DOHH2 (cell line): ENCODE data around the gene EFHD2.

ENCODE experiments used
- H3F3A ChIP-seq: fragments of 200-600 bp; sonication (generic), shearing (Covaris generic); 2 replicates; pipeline ENCODE4 v1.6.0; 2016; ENCODE audit warnings: antibody characterized with exemption, mild to moderate bottlenecking; ENCODE audit not compliant: control insufficient read depth, insufficient read depth
- H3K27ac ChIP-seq: fragments of 200-600 bp; sonication (generic); 2 replicates; pipeline ENCODE4 v1.5.1; 2014; ENCODE audit warnings: low read depth, mild to moderate bottlenecking, low read length, moderate library complexity
- H3K27me3 ChIP-seq: fragments of 200-600 bp; sonication (generic); 2 replicates; pipeline ENCODE4 v1.6.1; 2014; ENCODE audit warnings: mild to moderate bottlenecking, low read length, mixed read lengths; ENCODE audit not compliant: control insufficient read depth
- H3K36me3 ChIP-seq: fragments of 200-600 bp; sonication (generic); 2 replicates; pipeline ENCODE4 v1.6.1; 2014; ENCODE audit warnings: mild to moderate bottlenecking, low read length, moderate library complexity, mixed read lengths; ENCODE audit not compliant: control insufficient read depth
- H3K4me1 ChIP-seq: fragments of 200-600 bp; sonication (generic); 2 replicates; pipeline ENCODE4 v1.6.1; 2014; ENCODE audit warnings: mild to moderate bottlenecking, low read length, mixed read lengths; ENCODE audit not compliant: control insufficient read depth
- H3K4me2 ChIP-seq: fragments of 200-600 bp; sonication (generic); 2 replicates; pipeline ENCODE4 v1.6.0; 2014; ENCODE audit warnings: mild to moderate bottlenecking, low read length, moderate library complexity
- H3K4me3 ChIP-seq: fragments of 200-600 bp; sonication (generic); 2 replicates; pipeline ENCODE4 v1.5.1; 2014; ENCODE audit warnings: mild to moderate bottlenecking, low read length, mixed read lengths
- H3K79me2 ChIP-seq: fragments of 200-600 bp; sonication (generic); 2 replicates; pipeline ENCODE4 v1.6.1; 2014; ENCODE audit warnings: mild to moderate bottlenecking, low read length, mixed read lengths; ENCODE audit not compliant: control insufficient read depth
- H3K9me2 ChIP-seq: fragments of 200-600 bp; sonication (generic); replicated peaks from 2 replicates; pipeline ENCODE4 v1.6.1; 2014; ENCODE audit warnings: mild to moderate bottlenecking, low read length, mixed read lengths; ENCODE audit not compliant: control insufficient read depth
- H3K9me3 ChIP-seq: fragments of 200-600 bp; sonication (generic); 2 replicates; pipeline ENCODE4 v1.6.1; 2014; ENCODE audit warnings: antibody characterized with exemption, low read length, mixed read lengths; ENCODE audit not compliant: control insufficient read depth, insufficient read depth
- H4K20me1 ChIP-seq: fragments of 200-600 bp; sonication (generic); 2 replicates; pipeline ENCODE4 v1.6.0; 2014; ENCODE audit warnings: low read depth, mild to moderate bottlenecking, antibody characterized with exemption, low read length, moderate library complexity; ENCODE audit not compliant: control insufficient read depth, insufficient read depth
- EZH2phosphoT487 ChIP-seq: fragments of 200-600 bp; sonication (generic); IDR thresholded peaks from 2 replicates; pipeline ENCODE4 v1.6.1; 2017; ENCODE audit warnings: borderline replicate concordance, mild to moderate bottlenecking, antibody characterized with exemption, low read length, moderate library complexity, mixed read lengths
- TF ChIP-seq, protein P1 (sequence below): fragments of 200-600 bp; sonication (generic); IDR thresholded peaks from one replicate; pipeline ENCODE4 v1.5.1; 2014; ENCODE audit warnings: antibody characterized with exemption, mild to moderate bottlenecking, low read depth, low read length; ENCODE audit not compliant: poor library complexity, severe bottlenecking

The EFHD2 gene

DNA sequence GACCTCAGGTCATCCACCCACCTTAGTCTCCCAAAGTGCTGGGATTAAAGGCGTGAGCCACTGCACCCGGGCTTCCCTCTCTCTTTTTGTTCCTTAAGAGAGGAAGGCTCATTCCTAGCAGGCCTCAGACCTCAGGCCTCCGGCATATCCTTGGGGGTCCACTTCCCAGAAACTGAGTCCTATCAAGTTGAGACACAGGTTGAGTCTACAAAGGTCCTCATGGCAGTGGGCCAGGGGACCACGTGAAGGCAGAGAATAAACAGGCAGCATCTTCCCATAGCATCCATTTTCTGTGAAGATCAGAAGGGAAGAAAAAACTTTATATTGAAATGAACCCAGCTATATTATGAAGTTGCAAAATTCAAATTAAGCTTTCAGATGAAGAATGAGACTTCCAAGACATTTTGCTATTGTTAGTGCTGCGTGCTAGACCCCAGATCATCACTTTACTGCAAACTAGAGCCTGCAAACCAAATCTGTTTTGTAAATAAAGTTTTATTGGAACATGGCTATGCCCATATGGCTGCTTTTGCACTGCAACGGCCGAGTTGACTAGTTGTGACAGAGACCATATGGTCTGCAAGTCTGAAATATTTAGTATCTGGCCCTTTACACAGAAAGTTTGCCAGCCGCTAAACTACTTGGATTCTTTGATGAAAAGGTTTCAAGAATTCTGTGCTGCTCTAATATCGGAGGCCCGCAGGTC lies 43.3 kb downstream of the EFHD2 start:
- no peaks in the 10 kb centered on the region for H3K36me3 ChIP-seq
- no peak overlapping the region for H3K4me3 ChIP-seq
- H3F3A ChIP-seq = no peaks in the 10 kb centered on the region
- H4K20me1 ChIP-seq = no peaks in the 10 kb centered on the region
- H3K27ac ChIP-seq = no peak overlapping the region
- no peak for TF ChIP-seq EZH2phosphoT487
- TF ChIP-seq, protein P1, sequence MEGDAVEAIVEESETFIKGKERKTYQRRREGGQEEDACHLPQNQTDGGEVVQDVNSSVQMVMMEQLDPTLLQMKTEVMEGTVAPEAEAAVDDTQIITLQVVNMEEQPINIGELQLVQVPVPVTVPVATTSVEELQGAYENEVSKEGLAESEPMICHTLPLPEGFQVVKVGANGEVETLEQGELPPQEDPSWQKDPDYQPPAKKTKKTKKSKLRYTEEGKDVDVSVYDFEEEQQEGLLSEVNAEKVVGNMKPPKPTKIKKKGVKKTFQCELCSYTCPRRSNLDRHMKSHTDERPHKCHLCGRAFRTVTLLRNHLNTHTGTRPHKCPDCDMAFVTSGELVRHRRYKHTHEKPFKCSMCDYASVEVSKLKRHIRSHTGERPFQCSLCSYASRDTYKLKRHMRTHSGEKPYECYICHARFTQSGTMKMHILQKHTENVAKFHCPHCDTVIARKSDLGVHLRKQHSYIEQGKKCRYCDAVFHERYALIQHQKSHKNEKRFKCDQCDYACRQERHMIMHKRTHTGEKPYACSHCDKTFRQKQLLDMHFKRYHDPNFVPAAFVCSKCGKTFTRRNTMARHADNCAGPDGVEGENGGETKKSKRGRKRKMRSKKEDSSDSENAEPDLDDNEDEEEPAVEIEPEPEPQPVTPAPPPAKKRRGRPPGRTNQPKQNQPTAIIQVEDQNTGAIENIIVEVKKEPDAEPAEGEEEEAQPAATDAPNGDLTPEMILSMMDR = no peak
- no peaks in the 10 kb centered on the region for H3K9me2 ChIP-seq
- no peaks in the 10 kb centered on the region; the same call in 1 of the 2 replicates for H3K27me3 ChIP-seq
- H3K4me1 ChIP-seq = no peaks in the 10 kb centered on the region
- H3K4me2 ChIP-seq = no peak overlapping the region
- no peaks in the 10 kb centered on the region for H3K9me3 ChIP-seq
- no peaks in the 10 kb centered on the region for H3K79me2 ChIP-seq

DNA sequence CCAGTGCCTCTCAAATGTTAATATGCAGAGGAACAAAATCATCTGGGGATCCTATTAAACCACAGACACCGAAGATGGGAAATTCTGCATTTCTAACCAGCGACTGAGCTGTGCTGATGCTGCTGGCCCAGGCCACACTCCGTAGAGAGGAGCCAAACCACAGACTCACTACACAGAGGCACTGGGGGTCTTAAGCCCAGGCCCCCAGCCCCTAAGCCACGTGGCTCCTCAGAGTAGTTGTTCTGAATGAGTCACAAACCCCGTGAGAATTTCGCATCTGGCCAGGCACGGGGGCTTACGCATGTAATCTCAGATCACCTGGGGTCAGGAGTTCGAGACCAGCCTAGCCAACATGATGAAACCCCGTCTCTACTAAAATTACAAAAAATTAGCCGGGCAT lies 44.0 kb downstream of the EFHD2 start:
- H3K9me2 ChIP-seq = no peaks in the 10 kb centered on the region
- H3K36me3 ChIP-seq = no peaks in the 10 kb centered on the region
- no peaks in the 10 kb centered on the region for H4K20me1 ChIP-seq
- TF ChIP-seq, protein P1 = no peak
- TF ChIP-seq EZH2phosphoT487 = no peak
- no peak overlapping the region for H3K27ac ChIP-seq
- H3K4me3 ChIP-seq = no peak overlapping the region
- H3K9me3 ChIP-seq = no peaks in the 10 kb centered on the region
- no peak overlapping the region for H3K4me2 ChIP-seq
- H3K27me3 ChIP-seq = peaks cover 3% of the 10 kb centered on the region; the same call in 1 of the 2 replicates
- no peaks in the 10 kb centered on the region for H3F3A ChIP-seq
- no peaks in the 10 kb centered on the region for H3K79me2 ChIP-seq
- H3K4me1 ChIP-seq = no peaks in the 10 kb centered on the region

DNA sequence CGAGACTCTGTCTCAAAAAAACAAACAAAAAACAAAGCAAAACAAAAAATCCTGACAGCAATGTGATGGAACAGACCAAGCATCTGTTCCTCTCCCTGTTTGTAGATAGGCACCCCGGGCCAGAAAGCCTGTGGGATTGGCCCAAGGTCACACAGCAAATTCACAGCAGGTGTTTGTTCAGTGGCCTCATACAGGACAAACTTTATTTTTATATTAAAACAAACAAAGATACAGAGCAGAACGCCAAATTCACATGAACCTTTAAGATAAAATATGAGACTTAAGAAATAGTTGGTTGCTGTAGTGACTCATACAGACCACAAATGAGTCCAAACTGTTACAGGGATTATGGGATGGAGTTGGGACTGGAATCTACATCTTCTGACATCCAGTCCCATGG lies 44.6 kb downstream of the EFHD2 start:
- TF ChIP-seq, protein P1 = no peak
- no peak for TF ChIP-seq EZH2phosphoT487

More for the DNA sequence above, 44.6 kb downstream of the EFHD2 start:
- no peaks in the 10 kb centered on the region for H3K4me1 ChIP-seq
- no peaks in the 10 kb centered on the region for H3K9me2 ChIP-seq
- no peaks in the 10 kb centered on the region for H3K9me3 ChIP-seq
- H3K79me2 ChIP-seq = no peaks in the 10 kb centered on the region
- no peaks in the 10 kb centered on the region for H3F3A ChIP-seq
- H3K27ac ChIP-seq = no peak overlapping the region
- H3K4me2 ChIP-seq = no peak overlapping the region
- H4K20me1 ChIP-seq = no peaks in the 10 kb centered on the region
- no peak overlapping the region for H3K4me3 ChIP-seq
- H3K27me3 ChIP-seq = peaks cover 3% of the 10 kb centered on the region; the same call in 1 of the 2 replicates
- no peaks in the 10 kb centered on the region for H3K36me3 ChIP-seq
